Endothelial cell of umbilical vein (primary cell): ENCODE results near the gene TTC27. TPM values are rescaled to one million over a fixed set of nuclear protein-coding genes. Genes with fewer than 3 reads are reported as not detected.

Source experiments
- BruUV-seq: library from RNA; stranded (reverse); fragments of 400-500 nt; replicated peaks from 2 replicates; lab custom pipeline; 2021; lab: Mats Ljungman, UMichigan
- CTCF ChIA-PET: fragments of 300-600, 350-600 bp; sonication (Branson Sonifier 250); formaldehyde crosslinking; loops from one replicate; lab custom pipeline; 2021; ENCODE audit warnings: antibody characterized with exemption, inconsistent platforms; lab: Charles Lee
- POLR2A ChIA-PET: fragments of 300-600, 350-600 bp; sonication (Branson Sonifier 250); formaldehyde crosslinking; loops from one replicate; lab custom pipeline; 2021; ENCODE audit warnings: antibody characterized with exemption, inconsistent platforms; lab: Charles Lee
- DNase-seq: peaks from one replicate; pipeline ENCODE4 v3.0.0-alpha.2; 2011; ENCODE audit warnings: low read depth, low spot score
- FAIRE-seq: peaks from 2 replicates; lab custom pipeline; 2011; peaks lifted over from hg19 to GRCh38; lab: Jason Lieb, UNC
- H2AFZ ChIP-seq: 2 replicates; pipeline ENCODE4 v1.6.0; 2012; ENCODE audit warnings: low read depth, low read length, control low read depth, inconsistent platforms
- H3K27ac ChIP-seq: 2 replicates; pipeline ENCODE4 v1.5.1; 2011; ENCODE audit warnings: low read depth, mild to moderate bottlenecking, control low read depth, low read length, moderate library complexity; ENCODE audit not compliant: insufficient read depth
- H3K27me3 ChIP-seq, 2 experiments: 2 replicates each; pipeline versions ENCODE4 v1.6.0 to v1.6.1; 2011; ENCODE audit warnings: low read length in 2 of 2, mixed read lengths in 1 of 2; ENCODE audit not compliant: control insufficient read depth in 2 of 2, insufficient read depth in 2 of 2
- H3K36me3 ChIP-seq, 2 experiments: 2 replicates in 1 of 2; 3 replicates in 1 of 2; pipeline ENCODE4 v1.5.1; 2011; ENCODE audit warnings: low read length in 2 of 2, mild to moderate bottlenecking in 1 of 2, moderate library complexity in 1 of 2; ENCODE audit not compliant: control insufficient read depth in 2 of 2, insufficient read depth in 2 of 2; ENCODE audit errors: extremely low read depth in 1 of 2
- H3K4me1 ChIP-seq: 3 replicates; pipeline ENCODE4 v1.5.1; 2011; ENCODE audit warnings: mild to moderate bottlenecking, low read length; ENCODE audit not compliant: control insufficient read depth, insufficient read depth; ENCODE audit errors: extremely low read depth
- H3K4me2 ChIP-seq: 2 replicates; pipeline ENCODE4 v1.6.1; 2011; ENCODE audit warnings: low read length, control low read depth, mixed read lengths; ENCODE audit not compliant: insufficient read depth
- H3K4me3 ChIP-seq, 3 experiments: fragments of 200-600 bp in 1 of 3; sonication (generic), shearing (Covaris generic) in 1 of 3; replicated peaks in 1 of 3; 2 replicates each; pipeline ENCODE4 v1.5.1; 2011 to 2016; ENCODE audit warnings: control low read depth in 3 of 3, low read length in 3 of 3, mild to moderate bottlenecking in 2 of 3, inconsistent platforms in 1 of 3, low read depth in 1 of 3, moderate library complexity in 1 of 3; ENCODE audit not compliant: insufficient read depth in 1 of 3
- H3K79me2 ChIP-seq: 2 replicates; pipeline ENCODE4 v1.6.0; 2012; ENCODE audit warnings: low read length, inconsistent platforms; ENCODE audit not compliant: control insufficient read depth, insufficient read depth
- H3K9ac ChIP-seq: replicated peaks from 2 replicates; pipeline ENCODE3; 2011; ENCODE audit warnings: low read length, control low read depth; ENCODE audit not compliant: insufficient read depth; ENCODE audit errors: extremely low read depth
- H3K9me1 ChIP-seq: replicated peaks from 3 replicates; pipeline ENCODE4 v1.6.0; 2011; ENCODE audit warnings: mild to moderate bottlenecking, low read length; ENCODE audit not compliant: control insufficient read depth, insufficient read depth; ENCODE audit errors: extremely low read depth
- H3K9me3 ChIP-seq: replicated peaks from 2 replicates; pipeline ENCODE4 v1.5.1; 2012; ENCODE audit warnings: low read length, inconsistent platforms; ENCODE audit not compliant: control insufficient read depth, insufficient read depth
- H4K20me1 ChIP-seq: replicated peaks from 2 replicates; pipeline ENCODE3; 2011; ENCODE audit warnings: mild to moderate bottlenecking, low read length; ENCODE audit not compliant: control insufficient read depth, insufficient read depth; ENCODE audit errors: extremely low read depth
- EZH2 ChIP-seq: IDR thresholded peaks from 2 replicates; pipeline ENCODE4 v1.6.1; 2012; ENCODE audit warnings: borderline replicate concordance, low read depth, mild to moderate bottlenecking, moderate library complexity, low read length, inconsistent platforms; ENCODE audit not compliant: severe bottlenecking
- FOS ChIP-seq: IDR thresholded peaks from 2 replicates; pipeline ENCODE4 v1.6.1; 2011; ENCODE audit warnings: mild to moderate bottlenecking, low read length, moderate library complexity, borderline replicate concordance; ENCODE audit not compliant: insufficient read depth
- GATA2 ChIP-seq: IDR thresholded peaks from 2 replicates; pipeline ENCODE4 v1.7.0; 2011; ENCODE audit warnings: low read depth, mild to moderate bottlenecking, moderate library complexity, mixed read lengths, low read length; ENCODE audit not compliant: insufficient read length, insufficient read depth
- JUN ChIP-seq: IDR thresholded peaks from 2 replicates; pipeline ENCODE4 v1.6.1; 2011; ENCODE audit warnings: borderline replicate concordance, low read depth; ENCODE audit not compliant: insufficient read length, insufficient read depth
- MAX ChIP-seq: IDR thresholded peaks from 2 replicates; pipeline ENCODE4 v1.6.1; 2011; ENCODE audit not compliant: insufficient read depth, insufficient read length
- MYC ChIP-seq: IDR thresholded peaks from one replicate; pipeline ENCODE4 v1.6.1; 2011; ENCODE audit warnings: mild to moderate bottlenecking, low read depth, low read length
- POLR2A ChIP-seq: IDR thresholded peaks from 2 replicates; pipeline ENCODE4 v1.6.1; 2012; ENCODE audit warnings: low read depth, mild to moderate bottlenecking, control low read depth, low read length
- POLR2AphosphoS5 ChIP-seq: IDR thresholded peaks from 2 replicates; pipeline ENCODE4 v1.6.1; 2012; ENCODE audit warnings: low read depth, mild to moderate bottlenecking, control low read depth, low read length, moderate library complexity; ENCODE audit not compliant: insufficient read depth
- dilution Hi-C: fragments of 300-500 bp; cut with MboI; formaldehyde crosslinking; loops from one replicate; pipeline ENCODE4 v1.15.0; 2019; ENCODE audit warnings: low sequenced_read_pairs; ENCODE audit not compliant: extremely low pct_ligation_motif_present
- intact Hi-C: fragments of 100-400 bp; cut with micrococcal nuclease; formaldehyde crosslinking; loops from one replicate; pipeline ENCODE4 v1.10.0; 2022
- polyA plus RNA-seq, 4 experiments: library from polyadenylated mRNA; depleted of rRNA in 3 of 4; stranded (reverse) in 3 of 4; unstranded in 1 of 4; fragments of >200 nt; gene quantifications; 2 replicates each; pipeline versions ENCODE4 v1.2.1 to v1.2.3, GENCODE V29; 2011 to 2012; ENCODE audit warnings: missing spikeins in 1 of 4
- total RNA-seq: library from RNA; stranded (reverse); gene quantifications from 2 replicates; pipeline ENCODE4 v1.2.3, GENCODE V29; 2021
- TF ChIP-seq, protein P1 (sequence below), 2 donors: IDR thresholded peaks; 1 replicate in 1 of 2; 2 replicates in 1 of 2; pipeline ENCODE4 v1.5.1; 2011; ENCODE audit warnings: low read length in 2 of 2, mild to moderate bottlenecking in 2 of 2, moderate library complexity in 2 of 2, control low read depth in 1 of 2, inconsistent platforms in 1 of 2, low read depth in 1 of 2; ENCODE audit not compliant: insufficient read depth in 1 of 2; ENCODE audit errors: extremely low read depth in 1 of 2

TTC27 gene
- total and polyA plus RNA-seq, 2 donors (not counting 3 experiments of a cell fraction or from before 2014, with no cell fraction given), result 16.3 to 20.1 TPM

DNA sequence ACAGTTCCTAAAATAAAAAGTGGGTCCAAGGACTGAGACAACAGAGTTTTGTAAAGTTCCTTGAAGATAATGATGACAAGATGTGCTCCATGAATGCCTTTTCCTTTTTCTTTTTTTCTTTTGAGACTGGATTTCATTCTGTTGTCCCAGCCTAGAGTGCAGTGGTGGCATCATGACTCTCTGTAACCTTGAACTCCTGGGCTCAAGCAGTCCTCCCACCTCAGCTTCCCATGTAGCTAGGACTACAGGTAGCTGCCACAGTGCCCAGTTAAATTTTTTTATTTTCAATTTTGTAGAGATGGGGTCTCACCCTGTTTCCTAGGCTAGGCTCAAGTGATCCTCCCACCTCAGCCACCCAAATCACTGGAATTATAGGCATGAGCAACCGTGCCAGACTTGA is 16.1 kb upstream of the TTC27 start:
- no TSS peak for BruUV-seq
- ChIA-PET CTCF (interaction anchor here (1.1 kb wide), 1 partner anchor 20 kb away, joined by 3 read pairs; no protein-coding TSS in a partner anchor), POLR2A (no interaction called here)
- DNase-seq, result no peak
- Histone ChIP-seq H3K4me2 (no peak overlapping the region), H3K27ac (no peak overlapping the region), H2AFZ (no peak overlapping the region), H3K4me1 (no peaks in the 10 kb centered on the region), H3K27me3 (no peaks in the 10 kb centered on the region), H3K9ac (no peak overlapping the region), H3K36me3 (peaks cover 4 to 5% of the 10 kb centered on the region in 2 experiments), H4K20me1 (no peaks in the 10 kb centered on the region), H3K79me2 (no peaks in the 10 kb centered on the region), H3K9me3 (no peaks in the 10 kb centered on the region), H3K4me3 (no peak overlapping the region), H3K9me1 (no peaks in the 10 kb centered on the region)
- dilution Hi-C loops, result no loop called here
- intact Hi-C loops, result no loop called here
- no peak for FAIRE-seq
- no peak for TF ChIP-seq GATA2
- no peak for TF ChIP-seq FOS
- TF ChIP-seq POLR2A, result no peak
- no peak for TF ChIP-seq POLR2AphosphoS5
- TF ChIP-seq, protein P1, sequence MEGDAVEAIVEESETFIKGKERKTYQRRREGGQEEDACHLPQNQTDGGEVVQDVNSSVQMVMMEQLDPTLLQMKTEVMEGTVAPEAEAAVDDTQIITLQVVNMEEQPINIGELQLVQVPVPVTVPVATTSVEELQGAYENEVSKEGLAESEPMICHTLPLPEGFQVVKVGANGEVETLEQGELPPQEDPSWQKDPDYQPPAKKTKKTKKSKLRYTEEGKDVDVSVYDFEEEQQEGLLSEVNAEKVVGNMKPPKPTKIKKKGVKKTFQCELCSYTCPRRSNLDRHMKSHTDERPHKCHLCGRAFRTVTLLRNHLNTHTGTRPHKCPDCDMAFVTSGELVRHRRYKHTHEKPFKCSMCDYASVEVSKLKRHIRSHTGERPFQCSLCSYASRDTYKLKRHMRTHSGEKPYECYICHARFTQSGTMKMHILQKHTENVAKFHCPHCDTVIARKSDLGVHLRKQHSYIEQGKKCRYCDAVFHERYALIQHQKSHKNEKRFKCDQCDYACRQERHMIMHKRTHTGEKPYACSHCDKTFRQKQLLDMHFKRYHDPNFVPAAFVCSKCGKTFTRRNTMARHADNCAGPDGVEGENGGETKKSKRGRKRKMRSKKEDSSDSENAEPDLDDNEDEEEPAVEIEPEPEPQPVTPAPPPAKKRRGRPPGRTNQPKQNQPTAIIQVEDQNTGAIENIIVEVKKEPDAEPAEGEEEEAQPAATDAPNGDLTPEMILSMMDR (IDR thresholded peaks at IDR 0.05; ENCODE audit: extremely low read depth in 1 of 2, insufficient read depth in 1 of 2, low read depth in 1 of 2, low read length in 2 of 2), result no peak
- no peak for TF ChIP-seq JUN

GRCh38 chr2:32614084-32614483 is 13.8 kb upstream of the TTC27 start:
- H2AFZ ChIP-seq, result no peak overlapping the region
- dilution Hi-C loops, result no loop called here
- H3K4me3 ChIP-seq, result no peak overlapping the region
- TF ChIP-seq EZH2 (no peak), FOS (no peak), MAX (no peak), POLR2AphosphoS5 (no peak), MYC (no peak)
- intact Hi-C loops, result no loop called here
- H3K4me1 ChIP-seq, result no peaks in the 10 kb centered on the region
- no peak overlapping the region for H3K9ac ChIP-seq
- no peaks in the 10 kb centered on the region for H3K79me2 ChIP-seq
- H3K4me2 ChIP-seq, result no peak overlapping the region
- no peaks in the 10 kb centered on the region for H3K9me1 ChIP-seq
- H4K20me1 ChIP-seq, result no peaks in the 10 kb centered on the region
- H3K27me3 ChIP-seq, result no peaks in the 10 kb centered on the region
- DNase-seq (no peak), FAIRE-seq (no peak)
- H3K27ac ChIP-seq, result no peak overlapping the region
- POLR2A ChIA-PET, result no interaction called here
- peaks cover 5 to 8% of the 10 kb centered on the region in 2 experiments for H3K36me3 ChIP-seq
- CTCF ChIA-PET, result no interaction called here
- no TSS peak for BruUV-seq
- no peaks in the 10 kb centered on the region for H3K9me3 ChIP-seq
